Activated CD8-positive, alpha-beta T cell treated with anti-CD3 and anti-CD28 coated beads, Interleukin-2, amount 10 ng/mL, durations not matched to agents 7 days and 5 days (primary cell): ENCODE results near the gene TDRD12. TPM values are rescaled to one million over a fixed set of nuclear protein-coding genes. Genes with fewer than 3 reads are reported as not detected.

Experiments used
- ATAC-seq: fragments of 150-1000 bp; cut with Tn5 transposase; one replicate; pipeline ENCODE4 v1.10.0; 2021; ENCODE audit warnings: moderate library complexity
- CTCF ChIA-PET: fragments of 350-600 bp; sonication (Branson Sonifier 250); formaldehyde crosslinking; loops from one replicate; lab custom pipeline; 2021; ENCODE audit warnings: antibody characterized with exemption; lab: Charles Lee
- POLR2A ChIA-PET: fragments of 350-600 bp; sonication (Branson Sonifier 250); formaldehyde crosslinking; loops from one replicate; lab custom pipeline; 2021; ENCODE audit warnings: antibody characterized with exemption; lab: Charles Lee
- DNase-seq: peaks from one replicate; pipeline ENCODE4 v3.0.0-alpha.2; 2020
- H3K27ac Mint-ChIP-seq: one replicate; pipeline ENCODE4 v1.8.0; 2021; ENCODE audit warnings: mild to moderate bottlenecking, mixed read lengths
- H3K27me3 Mint-ChIP-seq: one replicate; pipeline ENCODE4 v1.8.0; 2021; ENCODE audit warnings: low read depth, mixed read lengths
- H3K36me3 Mint-ChIP-seq: one replicate; pipeline ENCODE4 v1.8.0; 2021; ENCODE audit warnings: low read depth, mixed read lengths
- H3K4me1 Mint-ChIP-seq: one replicate; pipeline ENCODE4 v1.8.0; 2021; ENCODE audit warnings: low read depth, mixed read lengths
- H3K4me3 Mint-ChIP-seq: one replicate; pipeline ENCODE4 v1.8.0; 2021; ENCODE audit warnings: mild to moderate bottlenecking, mixed read lengths
- H3K9me3 Mint-ChIP-seq: one replicate; pipeline ENCODE4 v1.8.0; 2022; ENCODE audit warnings: mixed read lengths; ENCODE audit not compliant: insufficient read depth
- total RNA-seq, 2 experiments: library from RNA; stranded (reverse); gene quantifications; one replicate each; pipeline ENCODE4 v1.2.3, GENCODE V29; 2021

Gene TDRD12, protein sequence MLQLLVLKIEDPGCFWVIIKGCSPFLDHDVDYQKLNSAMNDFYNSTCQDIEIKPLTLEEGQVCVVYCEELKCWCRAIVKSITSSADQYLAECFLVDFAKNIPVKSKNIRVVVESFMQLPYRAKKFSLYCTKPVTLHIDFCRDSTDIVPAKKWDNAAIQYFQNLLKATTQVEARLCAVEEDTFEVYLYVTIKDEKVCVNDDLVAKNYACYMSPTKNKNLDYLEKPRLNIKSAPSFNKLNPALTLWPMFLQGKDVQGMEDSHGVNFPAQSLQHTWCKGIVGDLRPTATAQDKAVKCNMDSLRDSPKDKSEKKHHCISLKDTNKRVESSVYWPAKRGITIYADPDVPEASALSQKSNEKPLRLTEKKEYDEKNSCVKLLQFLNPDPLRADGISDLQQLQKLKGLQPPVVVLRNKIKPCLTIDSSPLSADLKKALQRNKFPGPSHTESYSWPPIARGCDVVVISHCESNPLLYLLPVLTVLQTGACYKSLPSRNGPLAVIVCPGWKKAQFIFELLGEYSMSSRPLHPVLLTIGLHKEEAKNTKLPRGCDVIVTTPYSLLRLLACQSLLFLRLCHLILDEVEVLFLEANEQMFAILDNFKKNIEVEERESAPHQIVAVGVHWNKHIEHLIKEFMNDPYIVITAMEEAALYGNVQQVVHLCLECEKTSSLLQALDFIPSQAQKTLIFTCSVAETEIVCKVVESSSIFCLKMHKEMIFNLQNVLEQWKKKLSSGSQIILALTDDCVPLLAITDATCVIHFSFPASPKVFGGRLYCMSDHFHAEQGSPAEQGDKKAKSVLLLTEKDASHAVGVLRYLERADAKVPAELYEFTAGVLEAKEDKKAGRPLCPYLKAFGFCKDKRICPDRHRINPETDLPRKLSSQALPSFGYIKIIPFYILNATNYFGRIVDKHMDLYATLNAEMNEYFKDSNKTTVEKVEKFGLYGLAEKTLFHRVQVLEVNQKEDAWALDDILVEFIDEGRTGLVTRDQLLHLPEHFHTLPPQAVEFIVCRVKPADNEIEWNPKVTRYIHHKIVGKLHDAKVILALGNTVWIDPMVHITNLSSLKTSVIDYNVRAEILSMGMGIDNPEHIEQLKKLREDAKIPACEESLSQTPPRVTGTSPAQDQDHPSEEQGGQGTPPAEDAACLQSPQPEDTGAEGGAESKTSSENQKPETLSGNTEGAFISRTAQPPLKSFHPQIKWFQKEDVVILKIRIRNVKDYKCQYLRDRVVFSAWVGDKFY (N-terminal part only)
- total RNA-seq = under 1 TPM; 0.10 to 0.21 TPM

DNA sequence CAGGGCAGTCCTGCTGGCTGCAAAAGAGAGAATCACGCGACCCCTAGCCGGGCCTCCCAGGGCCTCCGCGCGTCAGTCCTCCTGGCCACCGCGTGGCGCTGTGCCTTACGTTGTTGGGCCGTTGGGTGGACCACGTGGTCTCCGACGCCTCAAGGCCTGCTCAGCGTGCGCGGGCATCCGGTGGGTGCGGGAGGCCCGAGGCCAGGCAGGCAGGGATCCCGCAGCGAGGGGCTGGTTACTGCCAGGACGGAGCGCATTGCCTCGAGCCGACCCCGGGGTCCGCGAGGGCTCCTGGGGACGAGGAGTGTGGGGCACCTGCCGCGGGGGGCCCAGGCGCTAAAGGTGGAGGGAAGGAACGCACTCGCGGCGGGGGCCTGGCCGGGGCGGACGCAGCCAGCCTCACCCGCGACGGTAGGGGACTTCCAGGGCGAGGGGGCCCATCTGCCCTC, at the start of gene TDRD12:
Gene TDRD12 (plus strand): TSS at position 157 of the 449 bp plus-strand sequence. CDS start 306 bp downstream, outside the sequence.
- Mint-ChIP-seq H3K4me1 (no peaks in the 10 kb centered on the region), H3K9me3 (no peaks in the 10 kb centered on the region), H3K36me3 (peaks cover 18% of the 10 kb centered on the region), H3K27ac (no peak within 1 kb of the TSS), H3K27me3 (no peaks in the 10 kb centered on the region), H3K4me3 (no peak within 1 kb of the TSS)
- ChIA-PET POLR2A (no interaction called here), CTCF (no interaction called here)
- DNase-seq = no peak
- no peak for ATAC-seq

DNA sequence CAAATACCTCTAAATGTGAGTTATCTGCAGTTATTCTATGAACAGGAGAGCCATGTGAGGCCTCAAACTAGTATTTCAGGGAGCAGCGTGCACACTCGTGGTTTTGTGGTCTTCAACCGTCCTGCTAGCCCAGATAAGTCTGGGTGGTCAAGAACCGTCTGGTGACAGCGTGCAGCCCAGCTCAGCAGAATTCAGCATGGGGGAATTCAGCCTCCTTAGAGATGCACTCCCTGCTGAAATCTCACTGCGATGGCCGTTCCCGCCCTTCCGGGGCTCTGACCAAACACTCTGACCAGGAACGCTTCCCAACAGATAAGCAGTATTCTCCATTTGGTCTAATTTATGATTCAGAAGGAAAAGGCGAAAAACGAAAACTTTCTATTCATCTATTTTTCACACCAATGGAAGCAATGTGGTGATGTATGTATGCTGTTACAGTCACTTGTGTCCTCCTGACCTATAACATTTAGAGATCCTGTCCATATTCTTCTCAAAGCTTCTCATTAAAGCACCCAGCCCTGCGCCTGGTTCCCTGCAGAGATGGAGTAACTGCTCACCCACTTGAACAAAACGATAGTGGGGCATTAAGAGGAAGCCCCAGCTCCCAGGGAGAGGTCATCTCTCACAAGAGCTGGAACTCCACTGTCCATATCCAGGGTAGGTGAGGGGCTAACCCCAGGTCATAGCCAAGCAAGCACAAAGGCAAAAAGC, 47.5 kb upstream of the TDRD12 start:
- Mint-ChIP-seq H3K36me3 (peaks cover 5% of the 10 kb centered on the region), H3K9me3 (no peaks in the 10 kb centered on the region), H3K27me3 (peaks cover 8% of the 10 kb centered on the region), H3K4me3 (no peak overlapping the region), H3K4me1 (peaks cover 43% of the 10 kb centered on the region), H3K27ac (no peak overlapping the region)
- POLR2A ChIA-PET = no interaction called here
- ATAC-seq (no peak), DNase-seq (no peak)
- CTCF ChIA-PET = interaction anchor here (1.5 kb wide), 1 partner anchor 305 kb away, joined by 3 read pairs; no protein-coding TSS in a partner anchor

- Mint-ChIP-seq H3K27ac (no peak overlapping the region), H3K36me3 (peaks cover 5% of the 10 kb centered on the region), H3K4me3 (peak overlapping the region; percentile 51), H3K4me1 (peaks cover 50% of the 10 kb centered on the region), H3K27me3 (peaks cover 15% of the 10 kb centered on the region), H3K9me3 (no peaks in the 10 kb centered on the region)
- DNase-seq = no peak
- ChIA-PET POLR2A (no interaction called here), CTCF (interaction anchor here (1.2 to 1.5 kb wide), 2 partner anchors 304 to 405 kb away, joined by 3 read pairs; no protein-coding TSS in a partner anchor)
- no peak for ATAC-seq
These were observed 46.7 kb upstream of the TDRD12 start for GRCh38 chr19:32672841-32673240.

DNA sequence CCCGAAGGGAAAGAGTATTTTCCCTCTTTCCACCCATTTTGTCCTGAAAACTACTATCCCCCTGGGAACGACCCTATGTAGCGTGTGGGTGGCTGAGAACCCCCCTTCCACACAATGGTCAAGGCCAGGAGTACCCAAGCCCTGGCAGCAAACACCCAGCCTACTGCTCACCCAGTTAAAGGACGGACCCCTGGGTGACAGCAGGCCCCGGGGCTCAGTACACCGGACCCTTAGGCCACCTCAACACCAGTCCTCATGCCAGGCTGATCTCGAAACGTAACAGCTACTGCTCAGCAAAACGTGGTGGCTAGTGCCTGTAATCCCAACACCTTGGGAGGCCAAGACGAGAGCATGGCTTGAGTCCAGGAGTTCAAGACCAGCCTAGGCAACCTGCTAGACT, 46.0 kb upstream of the TDRD12 start:
- ChIA-PET POLR2A (interaction anchor here (2.2 kb wide), 1 partner anchor 18 kb away, joined by 14 read pairs; the partner anchor contains the start of gene NUDT19), CTCF (interaction anchor here (1.2 to 1.8 kb wide), 3 partner anchors 9 to 404 kb away, joined by 3 to 6 read pairs (median 3); no protein-coding TSS in a partner anchor)
- Mint-ChIP-seq H3K27ac (no peak overlapping the region), H3K9me3 (no peaks in the 10 kb centered on the region), H3K36me3 (peaks cover 5% of the 10 kb centered on the region), H3K4me1 (peaks cover 50% of the 10 kb centered on the region), H3K27me3 (peaks cover 17% of the 10 kb centered on the region), H3K4me3 (peak overlapping the region; percentile 90)
- no peak for ATAC-seq
- DNase-seq = no peak

DNA sequence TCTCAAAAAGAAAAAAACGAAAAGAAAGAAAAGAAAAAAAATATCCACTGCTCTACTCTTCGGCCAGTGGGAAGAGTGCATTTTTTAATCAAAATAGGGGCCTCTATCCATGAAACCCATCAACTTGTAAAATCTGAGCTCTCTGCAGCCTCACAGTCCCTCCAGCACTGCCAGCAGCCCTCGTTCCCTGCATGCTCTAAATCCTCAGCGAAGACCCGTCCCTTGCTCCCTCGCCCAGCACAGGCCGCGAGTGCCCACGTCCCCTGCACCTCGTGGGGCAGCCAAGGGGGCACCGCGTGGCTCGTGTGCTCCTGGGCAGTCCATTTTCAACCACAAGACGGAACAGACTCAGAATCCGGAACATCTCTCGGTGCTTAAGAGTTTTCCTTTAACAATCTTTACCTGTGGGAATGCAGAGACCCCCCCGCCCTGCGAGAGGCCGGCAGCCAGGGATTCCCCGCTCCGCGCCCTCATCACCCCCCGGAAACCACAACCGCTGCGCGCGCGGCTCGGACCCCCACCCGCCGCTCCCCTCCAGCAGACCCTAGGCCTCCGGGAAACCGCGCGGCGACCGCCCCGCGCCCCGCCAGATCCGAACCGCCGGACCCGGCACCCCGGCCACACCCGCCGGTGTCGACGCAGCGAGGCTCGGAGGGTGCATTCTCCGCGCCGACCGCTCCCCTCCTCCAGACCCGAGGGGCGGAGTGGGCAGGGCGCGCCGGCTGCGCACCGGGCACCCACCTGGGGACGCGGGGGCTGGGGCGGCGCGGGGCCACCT, 45.2 kb upstream of the TDRD12 start:
- Mint-ChIP-seq H3K4me1 (peaks cover 48% of the 10 kb centered on the region), H3K9me3 (no peaks in the 10 kb centered on the region), H3K27me3 (peaks cover 17% of the 10 kb centered on the region), H3K27ac (peak overlapping the region; percentile 88), H3K36me3 (peaks cover 5% of the 10 kb centered on the region), H3K4me3 (peak overlapping the region; percentile 90)
- CTCF ChIA-PET = interaction anchor here (0.8 to 1.8 kb wide), 5 partner anchors 9 to 502 kb away, joined by 3 to 6 read pairs (median 3); no protein-coding TSS in a partner anchor
- DNase-seq = peak; percentile 34
- no peak for ATAC-seq
- POLR2A ChIA-PET = interaction anchor here (0.5 to 2.2 kb wide), 2 partner anchors 17 to 80 kb away, joined by 3 to 14 read pairs; partner anchors contain the start of gene NUDT19

- no peaks in the 10 kb centered on the region for H3K9me3 Mint-ChIP-seq
- peak; percentile 98 for DNase-seq
- ChIA-PET CTCF (interaction anchor here (0.9 to 1.8 kb wide), 4 partner anchors 10 to 75 kb away, joined by 3 to 6 read pairs (median 4); partner anchors contain the start of gene NUDT19), POLR2A (interaction anchor here (0.5 to 2.2 kb wide), 3 partner anchors 16 to 230 kb away, joined by 3 to 14 read pairs (median 3); partner anchors contain the start of gene NUDT19)
- peaks cover 5% of the 10 kb centered on the region for H3K36me3 Mint-ChIP-seq
- ATAC-seq = peak; percentile 98
- peaks cover 42% of the 10 kb centered on the region for H3K4me1 Mint-ChIP-seq
- peaks cover 21% of the 10 kb centered on the region for H3K27me3 Mint-ChIP-seq
- peak within 1 kb of the TSS; percentile 90 for H3K4me3 Mint-ChIP-seq
- H3K27ac Mint-ChIP-seq = peak within 1 kb of the TSS; percentile 88
These were observed 44.4 kb upstream of the TDRD12 start, which contains the start of gene ANKRD27 for GRCh38 chr19:32674931-32675719. Gene ANKRD27 (minus strand): TSS chr19:32675180. CDS start chr19:32659015, 16,165 bp downstream.

GRCh38 chr19:32675720-32676185, 43.8 kb upstream of the TDRD12 start, which contains the start of gene RGS9BP:
Gene RGS9BP (plus strand): TSS chr19:32675848. CDS start chr19:32676264, 416 bp downstream.
- ChIA-PET POLR2A (interaction anchor here (0.6 to 2.2 kb wide), 3 partner anchors 16 to 39 kb away, joined by 3 to 14 read pairs (median 7); partner anchors contain the start of gene NUDT19), CTCF (interaction anchor here (0.9 to 1.8 kb wide), 6 partner anchors 11 to 76 kb away, joined by 3 to 12 read pairs (median 4); partner anchors contain the start of gene NUDT19)
- Mint-ChIP-seq H3K27me3 (peaks cover 25% of the 10 kb centered on the region), H3K36me3 (peaks cover 5% of the 10 kb centered on the region), H3K4me3 (peak within 1 kb of the TSS; percentile 80), H3K9me3 (no peaks in the 10 kb centered on the region), H3K27ac (peak within 1 kb of the TSS; percentile 82), H3K4me1 (peaks cover 39% of the 10 kb centered on the region)
- DNase-seq (peak; percentile 68), ATAC-seq (peak; percentile 48)

DNA sequence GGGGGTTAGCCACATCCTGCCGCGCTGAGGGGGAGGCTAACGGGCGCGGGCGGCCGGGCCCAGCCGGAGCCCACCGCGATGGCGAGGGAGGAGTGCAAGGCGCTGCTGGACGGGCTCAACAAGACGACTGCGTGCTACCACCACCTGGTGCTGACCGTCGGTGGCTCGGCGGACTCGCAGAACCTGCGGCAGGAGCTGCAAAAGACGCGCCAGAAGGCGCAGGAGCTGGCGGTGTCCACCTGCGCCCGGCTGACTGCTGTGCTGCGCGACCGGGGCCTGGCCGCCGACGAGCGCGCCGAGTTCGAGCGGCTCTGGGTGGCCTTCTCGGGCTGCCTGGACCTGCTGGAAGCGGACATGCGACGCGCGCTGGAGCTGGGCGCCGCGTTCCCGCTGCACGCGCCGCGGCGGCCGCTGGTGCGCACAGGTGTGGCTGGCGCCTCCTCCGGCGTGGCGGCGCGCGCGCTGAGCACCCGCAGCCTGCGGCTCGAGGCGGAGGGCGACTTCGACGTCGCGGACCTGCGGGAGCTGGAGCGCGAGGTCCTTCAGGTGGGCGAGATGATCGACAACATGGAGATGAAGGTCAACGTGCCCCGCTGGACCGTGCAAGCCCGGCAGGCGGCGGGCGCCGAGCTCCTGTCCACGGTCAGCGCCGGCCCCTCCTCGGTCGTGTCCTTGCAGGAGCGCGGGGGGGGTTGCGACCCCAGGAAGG, 43.2 kb upstream of the TDRD12 start:
- H3K36me3 Mint-ChIP-seq = peaks cover 5% of the 10 kb centered on the region
- POLR2A ChIA-PET = interaction anchor here (0.6 to 1.3 kb wide), 2 partner anchors 15 to 40 kb away, joined by 3 to 7 read pairs; partner anchors contain the start of gene NUDT19
- H3K4me1 Mint-ChIP-seq = peaks cover 39% of the 10 kb centered on the region
- CTCF ChIA-PET = interaction anchor here (0.9 to 3.4 kb wide), 4 partner anchors 14 to 76 kb away, joined by 3 to 12 read pairs (median 8); partner anchors contain the start of gene NUDT19
- ATAC-seq = no peak
- no peak overlapping the region for H3K27ac Mint-ChIP-seq
- no peak for DNase-seq
- no peaks in the 10 kb centered on the region for H3K9me3 Mint-ChIP-seq
- peak overlapping the region; percentile 80 for H3K4me3 Mint-ChIP-seq
- H3K27me3 Mint-ChIP-seq = peaks cover 28% of the 10 kb centered on the region
